MCF 10A (cell line): Measurements from ENCODE around the gene DUXB. TPM values are rescaled to one million over a fixed set of nuclear protein-coding genes. Genes with fewer than 3 reads are reported as not detected.

Source experiments
- BruUV-seq: library from RNA; stranded (reverse); fragments of 400-500 nt; replicated peaks from 2 replicates; lab custom pipeline; 2021; lab: Mats Ljungman, UMichigan
- CTCF ChIA-PET: fragments of 300-600 bp; sonication (Branson Sonifier 250); formaldehyde crosslinking; extraction: SDS; loops from one replicate; lab custom pipeline; 2021; ENCODE audit warnings: antibody characterized with exemption, inconsistent platforms; lab: Yijun Ruan, JAX
- POLR2A ChIA-PET: fragments of 300-600, 350-650 bp; sonication (Branson Sonifier 250); formaldehyde crosslinking; extraction: SDS; loops from one replicate; lab custom pipeline; 2020; ENCODE audit warnings: antibody characterized with exemption, inconsistent platforms; lab: Yijun Ruan, JAX
- DNase-seq: peaks from one replicate; pipeline ENCODE4 v3.0.0-alpha.2; 2018; ENCODE audit not compliant: unreplicated experiment
- H3K27ac Mint-ChIP-seq: one replicate; pipeline ENCODE4 v1.8.0; 2022; ENCODE audit warnings: mild to moderate bottlenecking, low read depth, mixed read lengths; ENCODE audit not compliant: unreplicated experiment
- H3K27me3 Mint-ChIP-seq: one replicate; pipeline ENCODE4 v1.8.0; 2022; ENCODE audit warnings: mixed read lengths; ENCODE audit not compliant: insufficient read depth, unreplicated experiment
- H3K36me3 Mint-ChIP-seq: one replicate; pipeline ENCODE4 v1.8.0; 2022; ENCODE audit warnings: mild to moderate bottlenecking, moderate library complexity, mixed read lengths; ENCODE audit not compliant: insufficient read depth, unreplicated experiment
- H3K4me1 Mint-ChIP-seq: one replicate; pipeline ENCODE4 v1.8.0; 2022; ENCODE audit warnings: mixed read lengths; ENCODE audit not compliant: insufficient read depth, unreplicated experiment
- H3K4me3 Mint-ChIP-seq: one replicate; pipeline ENCODE4 v1.8.0; 2022; ENCODE audit warnings: mild to moderate bottlenecking, moderate library complexity, mixed read lengths; ENCODE audit not compliant: unreplicated experiment
- H3K9me3 Mint-ChIP-seq: one replicate; pipeline ENCODE4 v1.8.0; 2022; ENCODE audit warnings: mixed read lengths; ENCODE audit not compliant: unreplicated experiment
- CTCF ChIP-seq: fragments of 200-600 bp; IDR thresholded peaks from one replicate; pipeline ENCODE4 v1.8.0; 2022; ENCODE audit warnings: antibody characterized with exemption, mild to moderate bottlenecking; ENCODE audit not compliant: unreplicated experiment
- intact Hi-C: fragments of 100-400 bp; cut with micrococcal nuclease; formaldehyde crosslinking; loops from 2 replicates; pipeline ENCODE4 v1.14.1; 2022
- total RNA-seq: library from RNA; stranded (reverse); gene quantifications from 2 replicates; pipeline ENCODE4 v1.2.3, GENCODE V29; 2022

The DUXB gene
- total RNA-seq, 1 experiment from 2014 or later, result not detected

GRCh38 chr16:75745242-75745641, 44.0 kb upstream of the DUXB start:
- peaks cover 15% of the 10 kb centered on the region for H3K9me3 Mint-ChIP-seq

GRCh38 chr16:75742424-75743047, 41.3 kb upstream of the DUXB start:
- BruUV-seq, result no TSS peak
- DNase-seq, result peak; percentile 18
- POLR2A ChIA-PET, result interaction anchor here (0.7 to 0.9 kb wide), 2 partner anchors 10 to 14 kb away, joined by 3 read pairs; no protein-coding TSS in a partner anchor
- CTCF ChIA-PET, result no interaction called here
- H3K4me1 Mint-ChIP-seq, result no peaks in the 10 kb centered on the region
- no peak overlapping the region for H3K4me3 Mint-ChIP-seq
- H3K27ac Mint-ChIP-seq, result no peak overlapping the region
- peaks cover 10% of the 10 kb centered on the region for H3K36me3 Mint-ChIP-seq
- peaks cover 29% of the 10 kb centered on the region for H3K9me3 Mint-ChIP-seq
- H3K27me3 Mint-ChIP-seq, result peaks cover 17% of the 10 kb centered on the region
- intact Hi-C loops, result no loop called here
- TF ChIP-seq CTCF, result no peak

More at GRCh38 chr16:75745242-75745641, 44.0 kb upstream of the DUXB start:
- ChIA-PET POLR2A (no interaction called here), CTCF (interaction anchor here (0.8 kb wide), 1 partner anchor 9 kb away, joined by 3 read pairs; no protein-coding TSS in a partner anchor)
- intact Hi-C loops, result no loop called here
- no peak for TF ChIP-seq CTCF
- no peaks in the 10 kb centered on the region for H3K4me1 Mint-ChIP-seq
- no peak for DNase-seq
- no peak overlapping the region for H3K27ac Mint-ChIP-seq
- no peak overlapping the region for H3K4me3 Mint-ChIP-seq
- no TSS peak for BruUV-seq
- H3K27me3 Mint-ChIP-seq, result peaks cover 26% of the 10 kb centered on the region
- H3K36me3 Mint-ChIP-seq, result peaks cover 6% of the 10 kb centered on the region

- peak overlapping the region; percentile 37 for H3K27ac Mint-ChIP-seq
- TF ChIP-seq CTCF, result no peak
- peaks cover 7% of the 10 kb centered on the region for H3K36me3 Mint-ChIP-seq
- intact Hi-C loops, result no loop called here
- peaks cover 8% of the 10 kb centered on the region for H3K9me3 Mint-ChIP-seq
- no peaks in the 10 kb centered on the region for H3K27me3 Mint-ChIP-seq
- DNase-seq, result peak; percentile 46
- ChIA-PET POLR2A (interaction anchor here (0.7 to 1.0 kb wide), 5 partner anchors 9 to 20 kb away, joined by 3 to 4 read pairs (median 3); no protein-coding TSS in a partner anchor), CTCF (interaction anchor here (0.6 kb wide), 3 partner anchors 11 to 20 kb away, joined by 3 read pairs; no protein-coding TSS in a partner anchor)
- peak overlapping the region; percentile 4 for H3K4me3 Mint-ChIP-seq
- H3K4me1 Mint-ChIP-seq, result peaks cover 15% of the 10 kb centered on the region
- BruUV-seq, result no TSS peak
These were observed 32.3 kb upstream of the DUXB start for GRCh38 chr16:75733305-75734211.

GRCh38 chr16:75732871-75733270, 31.6 kb upstream of the DUXB start:
- no peak for DNase-seq
- peaks cover 6% of the 10 kb centered on the region for H3K36me3 Mint-ChIP-seq
- H3K9me3 Mint-ChIP-seq, result peaks cover 5% of the 10 kb centered on the region
- peak overlapping the region; percentile 37 for H3K27ac Mint-ChIP-seq
- BruUV-seq, result no TSS peak
- ChIA-PET CTCF (interaction anchor here (0.6 kb wide), 2 partner anchors 17 to 20 kb away, joined by 3 read pairs; no protein-coding TSS in a partner anchor), POLR2A (interaction anchor here (0.9 to 1.0 kb wide), 4 partner anchors 10 to 21 kb away, joined by 3 to 4 read pairs (median 3); no protein-coding TSS in a partner anchor)
- intact Hi-C loops, result no loop called here
- H3K4me1 Mint-ChIP-seq, result peaks cover 15% of the 10 kb centered on the region
- H3K4me3 Mint-ChIP-seq, result no peak overlapping the region
- TF ChIP-seq CTCF, result no peak
- no peaks in the 10 kb centered on the region for H3K27me3 Mint-ChIP-seq
